Airway epithelial cell (primary cell): ENCODE results near the gene AK8. TPM values are rescaled to one million over a fixed set of nuclear protein-coding genes. Genes with fewer than 3 reads are reported as not detected.

Experiments used
- total RNA-seq: library from RNA; depleted of rRNA; stranded (reverse); fragments of >200 nt; gene quantifications from 2 replicates; pipeline ENCODE4 v1.2.3, GENCODE V29; 2015

The AK8 gene
- 0.28 and 0.85 TPM in 2 replicates for total RNA-seq

GRCh38 chr9:132877824-132878694, at the start of gene AK8:
Gene AK8 (minus strand): TSS chr9:132878284. CDS start chr9:132878255, 29 bp downstream.

GRCh38 chr9:132878695-132879456, 792 bp upstream of the AK8 start, which contains the start of gene SPACA9:
Gene SPACA9 (plus strand): TSS chr9:132878898. CDS start chr9:132883948, 5,050 bp downstream.

Other genes starting within 250 kb of the AK8 start
- 8.4 and 8.9 TPM in 2 replicates for gene DDX31, start 208.3 kb downstream of the AK8 start, total RNA-seq
- gene GTF3C4, start 207.8 kb downstream of the AK8 start, total RNA-seq: 9.2 and 11.8 TPM in 2 replicates
- gene SPACA9, start 614 bp upstream of the AK8 start, total RNA-seq: 2.4 and 6.6 TPM in 2 replicates
- gene TSC1, start 66.3 kb upstream of the AK8 start, total RNA-seq: 14.9 and 15.5 TPM in 2 replicates
- gene GFI1B, start 100.4 kb upstream of the AK8 start, total RNA-seq: not detected in 2 replicates
- gene GTF3C5, start 152.7 kb upstream of the AK8 start, total RNA-seq: 45.1 and 55.0 TPM in 2 replicates
- 1.5 TPM in 2 replicates for gene CEL, start 183.7 kb upstream of the AK8 start, total RNA-seq
- gene RALGDS, start 243.0 kb upstream of the AK8 start, total RNA-seq: 28.9 and 39.0 TPM in 2 replicates